Dermis microvascular lymphatic vessel endothelial cell (primary cell): Measurements from ENCODE around the gene TRIP11. TPM values are rescaled to one million over a fixed set of nuclear protein-coding genes. Genes with fewer than 3 reads are reported as not detected.

Source experiments
- DNase-seq, 2 donors: peaks; one replicate each; pipeline versions ENCODE4 v3.0.0 to v3.0.0-alpha.2; 2010; ENCODE audit warnings: low read depth in 2 of 2
- total RNA-seq: library from RNA; depleted of rRNA; stranded (reverse); fragments of >200 nt; gene quantifications from 2 replicates; pipeline ENCODE4 v1.2.1, GENCODE V29; 2014

The TRIP11 gene
- total RNA-seq, 1 donor from 2014 or later, result 20.8 TPM

DNA sequence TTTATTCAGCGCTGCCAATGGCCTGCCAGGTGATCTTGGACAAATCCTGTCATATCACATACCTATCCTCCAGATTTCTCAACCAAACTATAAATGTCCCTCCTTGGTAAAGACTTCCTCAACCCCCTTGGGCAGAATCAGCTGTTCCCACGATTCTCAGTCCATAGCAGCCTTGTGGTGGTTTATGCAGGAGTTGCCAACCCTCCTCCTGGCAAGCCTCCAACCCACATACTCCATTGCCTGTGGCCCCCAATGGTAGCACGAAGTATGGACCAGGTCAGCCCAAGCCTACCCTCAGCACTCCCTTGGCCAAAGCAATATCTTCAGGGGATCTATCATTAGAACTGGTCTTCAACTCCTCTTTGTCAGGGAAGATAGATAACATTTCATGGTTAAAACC is 119.3 kb downstream of the TRIP11 start:
- no peak for DNase-seq

DNA sequence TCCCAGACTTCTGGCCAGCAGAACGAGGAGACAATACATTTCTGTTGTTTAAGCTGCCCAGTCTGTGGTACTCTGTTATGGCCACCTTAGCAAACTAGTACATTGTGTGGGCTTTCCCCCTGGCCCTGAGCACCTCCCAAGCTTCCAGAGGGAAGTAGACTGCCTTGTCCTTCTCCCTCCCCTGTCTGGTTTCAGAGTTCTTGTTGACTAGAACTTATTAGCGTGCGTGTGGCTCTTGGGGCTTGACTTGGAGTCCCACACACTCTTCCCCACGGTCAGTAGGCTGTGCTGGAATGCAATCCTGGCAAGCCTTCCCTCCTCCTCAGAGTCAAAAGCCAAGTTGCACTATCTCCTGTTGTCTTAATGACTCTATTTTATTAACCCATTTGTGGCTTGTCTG is 120.0 kb downstream of the TRIP11 start:
- no peak for DNase-seq

DNA sequence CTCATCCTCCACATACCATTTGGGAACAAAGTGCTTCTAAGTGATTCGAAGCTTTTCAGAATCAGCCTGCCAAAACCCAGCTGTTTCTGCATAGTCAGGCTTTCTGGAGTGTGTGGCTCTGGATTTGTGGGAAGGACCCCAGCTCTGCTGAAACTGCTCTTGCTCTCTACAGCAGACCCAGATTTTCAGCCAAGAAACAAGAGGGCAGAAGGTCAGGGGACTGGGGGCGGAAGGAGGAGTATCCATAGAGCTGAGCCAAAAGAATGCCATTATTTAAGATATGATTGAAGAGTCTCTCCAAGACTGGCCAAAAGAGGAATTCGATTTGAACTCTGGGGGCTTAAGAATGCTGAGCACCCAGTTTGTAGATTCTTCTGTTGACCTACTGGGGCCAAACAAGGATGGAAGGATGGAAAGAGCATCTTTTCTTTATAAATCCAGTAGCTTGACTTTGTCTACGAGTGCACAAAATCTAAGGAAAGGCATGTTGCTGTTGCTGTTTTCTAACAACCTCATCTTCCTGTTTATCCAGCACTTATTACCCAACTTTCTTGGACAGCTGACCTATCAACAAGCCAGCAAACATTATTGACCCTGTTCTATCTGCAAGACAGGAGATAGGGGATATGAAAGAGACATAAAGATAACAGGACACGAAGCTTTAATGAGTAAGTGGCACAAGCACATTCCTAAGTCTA is 121.5 kb downstream of the TRIP11 start:
- no peak for DNase-seq

Other genes starting within 250 kb of the TRIP11 start
- gene TC2N, start 172.5 kb downstream of the TRIP11 start, total RNA-seq, result 7.4 and 40.0 TPM in 2 replicates
- gene FBLN5, start 92.4 kb downstream of the TRIP11 start, total RNA-seq, result 0.26 and 0.89 TPM in 2 replicates
- 45.4 and 59.6 TPM in 2 replicates for gene ATXN3, start 66.5 kb upstream of the TRIP11 start, total RNA-seq
- 178 and 259 TPM in 2 replicates for gene NDUFB1, start 81.6 kb upstream of the TRIP11 start, total RNA-seq
- gene CPSF2, start 81.9 kb upstream of the TRIP11 start, total RNA-seq, result 18.9 and 26.7 TPM in 2 replicates